Endothelial cell of umbilical vein (primary cell): ENCODE results near the gene KDM4C. TPM values are rescaled to one million over a fixed set of nuclear protein-coding genes. Genes with fewer than 3 reads are reported as not detected.

Experiments
- BruUV-seq: library from RNA; stranded (reverse); fragments of 400-500 nt; replicated peaks from 2 replicates; lab custom pipeline; 2021; lab: Mats Ljungman, UMichigan
- CTCF ChIA-PET: fragments of 300-600, 350-600 bp; sonication (Branson Sonifier 250); formaldehyde crosslinking; loops from one replicate; lab custom pipeline; 2021; ENCODE audit warnings: antibody characterized with exemption, inconsistent platforms; lab: Charles Lee
- POLR2A ChIA-PET: fragments of 300-600, 350-600 bp; sonication (Branson Sonifier 250); formaldehyde crosslinking; loops from one replicate; lab custom pipeline; 2021; ENCODE audit warnings: antibody characterized with exemption, inconsistent platforms; lab: Charles Lee
- DNase-seq: peaks from one replicate; pipeline ENCODE4 v3.0.0-alpha.2; 2011; ENCODE audit warnings: low read depth, low spot score
- FAIRE-seq: peaks from 2 replicates; lab custom pipeline; 2011; peaks lifted over from hg19 to GRCh38; lab: Jason Lieb, UNC
- H2AFZ ChIP-seq: 2 replicates; pipeline ENCODE4 v1.6.0; 2012; ENCODE audit warnings: low read depth, low read length, control low read depth, inconsistent platforms
- H3K27ac ChIP-seq: 2 replicates; pipeline ENCODE4 v1.5.1; 2011; ENCODE audit warnings: low read depth, mild to moderate bottlenecking, control low read depth, low read length, moderate library complexity; ENCODE audit not compliant: insufficient read depth
- H3K27me3 ChIP-seq, 2 experiments: 2 replicates each; pipeline versions ENCODE4 v1.6.0 to v1.6.1; 2011; ENCODE audit warnings: low read length in 2 of 2, mixed read lengths in 1 of 2; ENCODE audit not compliant: control insufficient read depth in 2 of 2, insufficient read depth in 2 of 2
- H3K36me3 ChIP-seq, 2 experiments: 2 replicates in 1 of 2; 3 replicates in 1 of 2; pipeline ENCODE4 v1.5.1; 2011; ENCODE audit warnings: low read length in 2 of 2, mild to moderate bottlenecking in 1 of 2, moderate library complexity in 1 of 2; ENCODE audit not compliant: control insufficient read depth in 2 of 2, insufficient read depth in 2 of 2; ENCODE audit errors: extremely low read depth in 1 of 2
- H3K4me1 ChIP-seq: 3 replicates; pipeline ENCODE4 v1.5.1; 2011; ENCODE audit warnings: mild to moderate bottlenecking, low read length; ENCODE audit not compliant: control insufficient read depth, insufficient read depth; ENCODE audit errors: extremely low read depth
- H3K4me2 ChIP-seq: 2 replicates; pipeline ENCODE4 v1.6.1; 2011; ENCODE audit warnings: low read length, control low read depth, mixed read lengths; ENCODE audit not compliant: insufficient read depth
- H3K4me3 ChIP-seq, 3 experiments: fragments of 200-600 bp in 1 of 3; sonication (generic), shearing (Covaris generic) in 1 of 3; replicated peaks in 1 of 3; 2 replicates each; pipeline ENCODE4 v1.5.1; 2011 to 2016; ENCODE audit warnings: control low read depth in 3 of 3, low read length in 3 of 3, mild to moderate bottlenecking in 2 of 3, inconsistent platforms in 1 of 3, low read depth in 1 of 3, moderate library complexity in 1 of 3; ENCODE audit not compliant: insufficient read depth in 1 of 3
- H3K79me2 ChIP-seq: 2 replicates; pipeline ENCODE4 v1.6.0; 2012; ENCODE audit warnings: low read length, inconsistent platforms; ENCODE audit not compliant: control insufficient read depth, insufficient read depth
- H3K9ac ChIP-seq: replicated peaks from 2 replicates; pipeline ENCODE3; 2011; ENCODE audit warnings: low read length, control low read depth; ENCODE audit not compliant: insufficient read depth; ENCODE audit errors: extremely low read depth
- H3K9me1 ChIP-seq: replicated peaks from 3 replicates; pipeline ENCODE4 v1.6.0; 2011; ENCODE audit warnings: mild to moderate bottlenecking, low read length; ENCODE audit not compliant: control insufficient read depth, insufficient read depth; ENCODE audit errors: extremely low read depth
- H3K9me3 ChIP-seq: replicated peaks from 2 replicates; pipeline ENCODE4 v1.5.1; 2012; ENCODE audit warnings: low read length, inconsistent platforms; ENCODE audit not compliant: control insufficient read depth, insufficient read depth
- H4K20me1 ChIP-seq: replicated peaks from 2 replicates; pipeline ENCODE3; 2011; ENCODE audit warnings: mild to moderate bottlenecking, low read length; ENCODE audit not compliant: control insufficient read depth, insufficient read depth; ENCODE audit errors: extremely low read depth
- CTCF ChIP-seq, 2 donors: IDR thresholded peaks; 1 replicate in 1 of 2; 2 replicates in 1 of 2; pipeline ENCODE4 v1.5.1; 2011; ENCODE audit warnings: low read length in 2 of 2, mild to moderate bottlenecking in 2 of 2, moderate library complexity in 2 of 2, control low read depth in 1 of 2, inconsistent platforms in 1 of 2, low read depth in 1 of 2; ENCODE audit not compliant: insufficient read depth in 1 of 2; ENCODE audit errors: extremely low read depth in 1 of 2
- EZH2 ChIP-seq: IDR thresholded peaks from 2 replicates; pipeline ENCODE4 v1.6.1; 2012; ENCODE audit warnings: borderline replicate concordance, low read depth, mild to moderate bottlenecking, moderate library complexity, low read length, inconsistent platforms; ENCODE audit not compliant: severe bottlenecking
- FOS ChIP-seq: IDR thresholded peaks from 2 replicates; pipeline ENCODE4 v1.6.1; 2011; ENCODE audit warnings: mild to moderate bottlenecking, low read length, moderate library complexity, borderline replicate concordance; ENCODE audit not compliant: insufficient read depth
- GATA2 ChIP-seq: IDR thresholded peaks from 2 replicates; pipeline ENCODE4 v1.7.0; 2011; ENCODE audit warnings: low read depth, mild to moderate bottlenecking, moderate library complexity, mixed read lengths, low read length; ENCODE audit not compliant: insufficient read length, insufficient read depth
- JUN ChIP-seq: IDR thresholded peaks from 2 replicates; pipeline ENCODE4 v1.6.1; 2011; ENCODE audit warnings: borderline replicate concordance, low read depth; ENCODE audit not compliant: insufficient read length, insufficient read depth
- MAX ChIP-seq: IDR thresholded peaks from 2 replicates; pipeline ENCODE4 v1.6.1; 2011; ENCODE audit not compliant: insufficient read depth, insufficient read length
- MYC ChIP-seq: IDR thresholded peaks from one replicate; pipeline ENCODE4 v1.6.1; 2011; ENCODE audit warnings: mild to moderate bottlenecking, low read depth, low read length
- POLR2A ChIP-seq: IDR thresholded peaks from 2 replicates; pipeline ENCODE4 v1.6.1; 2012; ENCODE audit warnings: low read depth, mild to moderate bottlenecking, control low read depth, low read length
- POLR2AphosphoS5 ChIP-seq: IDR thresholded peaks from 2 replicates; pipeline ENCODE4 v1.6.1; 2012; ENCODE audit warnings: low read depth, mild to moderate bottlenecking, control low read depth, low read length, moderate library complexity; ENCODE audit not compliant: insufficient read depth
- dilution Hi-C: fragments of 300-500 bp; cut with MboI; formaldehyde crosslinking; loops from one replicate; pipeline ENCODE4 v1.15.0; 2019; ENCODE audit warnings: low sequenced_read_pairs; ENCODE audit not compliant: extremely low pct_ligation_motif_present
- intact Hi-C: fragments of 100-400 bp; cut with micrococcal nuclease; formaldehyde crosslinking; loops from one replicate; pipeline ENCODE4 v1.10.0; 2022
- polyA plus RNA-seq, 4 experiments: library from polyadenylated mRNA; depleted of rRNA in 3 of 4; stranded (reverse) in 3 of 4; unstranded in 1 of 4; fragments of >200 nt; gene quantifications; 2 replicates each; pipeline versions ENCODE4 v1.2.1 to v1.2.3, GENCODE V29; 2011 to 2012; ENCODE audit warnings: missing spikeins in 1 of 4
- total RNA-seq: library from RNA; stranded (reverse); gene quantifications from 2 replicates; pipeline ENCODE4 v1.2.3, GENCODE V29; 2021

Gene KDM4C
- total and polyA plus RNA-seq, 2 donors (not counting 3 experiments of a cell fraction or from before 2014, with no cell fraction given), result 5.4 to 15.0 TPM

GRCh38 chr9:6811436-6811835, 53.7 kb downstream of the KDM4C start:
- BruUV-seq, result no TSS peak
- no peaks in the 10 kb centered on the region for H3K27me3 ChIP-seq
- no peaks in the 10 kb centered on the region for H3K36me3 ChIP-seq
- CTCF ChIA-PET, result interaction anchor here (1.0 to 1.5 kb wide), 5 partner anchors 13 to 53 kb away, joined by 3 to 13 read pairs (median 4); partner anchors contain the start of gene KDM4C
- no peaks in the 10 kb centered on the region for H3K9me3 ChIP-seq
- H3K79me2 ChIP-seq, result no peaks in the 10 kb centered on the region
- H2AFZ ChIP-seq, result no peak overlapping the region
- H3K4me2 ChIP-seq, result peak overlapping the region; percentile 4
- POLR2A ChIA-PET, result no interaction called here
- TF ChIP-seq POLR2AphosphoS5, result no peak
- peak; percentile 65 for TF ChIP-seq GATA2
- no peak for TF ChIP-seq CTCF (IDR thresholded peaks at IDR 0.05; ENCODE audit: extremely low read depth in 1 of 2, insufficient read depth in 1 of 2, low read depth in 1 of 2, low read length in 2 of 2)
- no peak for TF ChIP-seq MAX
- no peak for TF ChIP-seq POLR2A
- TF ChIP-seq FOS, result peak; percentile 32
- no peak for TF ChIP-seq EZH2
- no peak for TF ChIP-seq MYC
- no peak for TF ChIP-seq JUN
- intact Hi-C loops (loop anchor here (2.0 kb wide), 1 partner anchor 55 kb away; the partner anchor contains the start of gene KDM4C), dilution Hi-C loops (no loop called here)
- H3K4me3 ChIP-seq, result no peak overlapping the region
- FAIRE-seq (no peak), DNase-seq (peak; percentile 87)
- peaks cover 14% of the 10 kb centered on the region for H3K4me1 ChIP-seq
- no peak overlapping the region for H3K9ac ChIP-seq
- no peaks in the 10 kb centered on the region for H4K20me1 ChIP-seq
- peak overlapping the region; percentile 24 for H3K27ac ChIP-seq
- H3K9me1 ChIP-seq, result no peaks in the 10 kb centered on the region
